HG02588 (cell line): ENCODE results near the gene PRRT3.
"Not testable (repeated sequence)": the region's sequence is repeated elsewhere in the genome, so short reads cannot be mapped to it uniquely, and the experiment has no call there.

Source experiments
- ATAC-seq: cut with Tn5 transposase; IDR thresholded peaks from one replicate; pipeline ENCODE4 v1.9.1; 2021; ENCODE audit warnings: mild to moderate bottlenecking, moderate library complexity; ENCODE audit not compliant: unreplicated experiment

Gene PRRT3

DNA sequence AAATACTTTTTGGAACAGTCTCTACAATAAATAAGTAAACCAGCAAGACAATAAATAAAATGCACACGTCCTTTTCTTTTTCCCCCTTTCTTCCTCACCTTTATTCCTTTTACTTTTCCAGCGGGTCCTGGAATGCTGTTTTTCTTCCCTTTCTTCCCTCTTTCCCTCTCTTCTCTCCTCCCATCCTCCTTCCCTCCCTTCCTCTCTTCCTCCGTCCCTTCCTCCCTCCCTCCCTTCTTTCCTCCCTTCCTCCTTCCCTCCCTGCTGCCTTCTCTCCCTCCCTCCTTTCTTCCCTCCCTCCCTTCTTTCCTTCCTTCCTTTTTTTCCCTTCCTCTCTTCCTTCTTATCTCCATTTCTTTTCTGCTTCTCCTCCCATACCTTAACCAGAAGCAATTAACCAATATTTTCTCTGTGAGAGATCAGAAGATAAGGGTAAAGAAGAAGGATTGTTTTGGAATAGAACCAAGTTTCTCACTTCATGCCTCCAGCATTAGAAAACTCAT is 52.9 kb downstream of the PRRT3 start:
- no peak for ATAC-seq

DNA sequence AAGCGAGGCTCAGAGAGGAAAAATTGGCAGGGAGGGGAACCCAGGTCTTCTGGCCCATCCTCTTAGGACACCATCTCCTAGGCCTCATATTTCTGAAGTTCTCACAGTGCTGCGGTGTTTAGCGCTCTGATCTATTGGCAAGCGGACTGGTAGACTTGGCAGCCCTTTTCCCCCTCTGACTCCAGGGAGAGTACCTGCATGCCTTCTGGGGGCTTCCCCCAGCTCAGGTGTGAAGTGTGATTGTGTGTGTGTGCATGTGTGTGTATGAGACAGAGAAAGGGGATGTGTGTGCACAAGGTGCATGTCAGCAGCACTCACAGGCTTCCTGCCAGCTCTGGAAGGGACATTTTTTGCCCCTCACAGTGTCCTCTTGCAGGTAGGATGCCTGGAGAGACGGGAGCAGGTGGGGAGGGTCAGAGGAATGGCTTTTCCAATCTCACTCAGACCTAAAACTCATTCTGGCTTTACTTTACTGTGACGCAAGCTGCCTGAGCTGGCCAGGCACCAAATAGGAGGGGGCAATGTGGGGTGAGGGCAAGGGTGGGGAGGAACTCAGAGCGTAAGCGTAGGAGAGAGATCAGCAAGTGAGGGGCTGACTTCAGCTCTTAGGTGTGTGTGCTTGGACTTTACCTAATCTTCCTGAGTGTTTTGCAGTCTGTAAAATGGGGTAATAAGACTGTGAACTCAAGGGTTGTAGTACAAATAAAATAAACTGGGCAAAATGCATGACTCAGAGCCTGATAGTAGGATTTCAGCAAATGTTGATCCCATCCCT is 53.6 kb downstream of the PRRT3 start:
- ATAC-seq, result no peak

DNA sequence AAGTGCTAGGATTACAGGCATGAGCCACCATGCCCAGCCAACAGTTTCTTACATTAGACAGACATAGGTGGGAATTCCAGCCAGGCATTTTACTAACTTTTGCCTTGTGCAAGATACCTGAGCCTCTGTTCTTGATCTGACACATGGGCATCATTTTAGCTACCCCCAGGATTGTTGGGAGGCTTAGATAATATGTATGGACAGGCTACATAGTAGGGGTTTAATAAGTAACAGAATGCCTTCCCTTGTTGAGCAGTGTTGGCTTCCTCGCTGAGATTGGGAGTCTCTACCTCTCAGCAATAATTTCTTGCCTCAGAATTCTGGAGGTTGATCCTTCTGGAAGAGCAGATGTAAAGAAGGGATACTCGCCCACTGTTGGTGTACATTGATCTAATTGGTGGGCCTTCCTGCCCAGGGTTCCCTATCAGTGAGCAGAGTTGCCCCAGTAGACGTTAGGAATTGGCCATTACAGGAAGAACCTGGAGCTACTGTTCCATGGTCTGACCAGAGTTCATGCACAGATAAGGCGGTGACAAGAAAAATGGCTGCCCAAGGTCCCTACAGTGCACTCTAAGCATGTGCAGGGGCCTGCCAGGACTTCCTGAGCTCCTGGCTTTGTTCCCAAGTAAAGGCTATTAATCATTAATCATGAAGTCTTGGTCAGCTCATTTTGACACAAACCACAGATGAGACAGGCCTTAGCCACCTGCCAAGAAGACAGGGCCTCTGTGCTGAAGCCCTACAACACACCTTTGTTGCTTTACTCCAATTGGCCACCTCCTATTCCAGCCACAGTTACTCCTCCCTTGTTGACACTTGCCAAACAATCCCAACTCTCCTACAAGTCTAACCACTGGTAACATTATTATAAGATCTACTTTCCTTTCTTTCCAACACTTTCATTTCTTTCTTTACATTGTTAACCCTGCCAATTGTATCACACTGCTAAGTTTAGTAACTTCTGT is 54.5 kb downstream of the PRRT3 start:
- ATAC-seq, result no peak

DNA sequence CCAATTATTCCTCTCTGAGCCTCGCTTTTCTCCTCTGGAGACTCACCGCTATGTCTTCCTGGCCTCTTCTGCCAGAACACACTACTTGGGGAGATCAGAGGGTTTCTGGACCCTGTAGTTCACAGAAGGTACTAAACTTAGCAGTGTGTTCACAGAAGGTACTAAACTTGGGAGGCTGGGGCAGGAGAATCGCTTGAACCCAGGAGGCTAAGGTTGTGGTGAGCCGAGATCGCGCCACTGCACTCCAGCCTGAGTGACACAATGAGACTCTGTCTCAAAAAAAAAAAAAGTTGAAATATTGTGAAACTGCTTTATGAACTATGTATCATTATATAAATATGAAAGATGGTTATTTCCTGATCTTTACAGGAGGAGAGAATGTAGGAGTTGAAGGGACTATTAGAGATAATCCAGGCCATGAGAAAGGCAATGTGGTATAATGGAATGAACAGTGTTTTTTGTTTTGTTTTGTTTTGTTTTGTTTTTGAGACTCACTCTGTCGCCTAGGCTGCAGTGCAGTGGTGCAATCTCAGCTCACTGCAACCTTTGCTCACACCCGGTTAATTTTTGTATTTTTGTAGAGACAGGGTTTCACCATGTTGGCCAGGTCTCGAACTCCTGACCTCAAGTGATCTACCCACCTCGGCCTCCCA is 55.3 kb downstream of the PRRT3 start:
- ATAC-seq, result not testable (repeated sequence)

DNA sequence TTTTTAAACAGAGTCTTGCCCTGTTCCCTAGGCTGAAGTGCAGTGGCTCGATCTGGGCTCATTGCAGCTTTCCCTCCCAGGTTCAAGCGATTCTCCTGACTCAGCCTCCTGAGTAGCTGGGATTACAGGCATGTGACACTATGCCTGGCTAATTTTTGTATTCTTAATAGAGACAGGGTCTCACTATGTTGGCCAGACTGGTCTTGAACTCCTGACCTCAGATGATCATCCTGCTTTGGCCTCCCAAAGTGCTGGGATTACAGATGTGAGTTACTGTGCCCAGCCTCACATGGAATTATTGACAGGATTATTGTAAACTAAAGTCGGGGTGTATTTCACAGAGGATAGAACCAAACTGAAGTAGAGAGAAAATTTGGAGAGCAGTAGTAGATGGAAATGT is 56.5 kb downstream of the PRRT3 start:
- not testable (repeated sequence) for ATAC-seq
